COLO829 (cell line): ENCODE data around the gene PDGFA.

Experiments used
- DNase-seq: peaks from one replicate; pipeline ENCODE4 v3.0.0; 2012; ENCODE audit warnings: low spot score

Gene PDGFA

DNA sequence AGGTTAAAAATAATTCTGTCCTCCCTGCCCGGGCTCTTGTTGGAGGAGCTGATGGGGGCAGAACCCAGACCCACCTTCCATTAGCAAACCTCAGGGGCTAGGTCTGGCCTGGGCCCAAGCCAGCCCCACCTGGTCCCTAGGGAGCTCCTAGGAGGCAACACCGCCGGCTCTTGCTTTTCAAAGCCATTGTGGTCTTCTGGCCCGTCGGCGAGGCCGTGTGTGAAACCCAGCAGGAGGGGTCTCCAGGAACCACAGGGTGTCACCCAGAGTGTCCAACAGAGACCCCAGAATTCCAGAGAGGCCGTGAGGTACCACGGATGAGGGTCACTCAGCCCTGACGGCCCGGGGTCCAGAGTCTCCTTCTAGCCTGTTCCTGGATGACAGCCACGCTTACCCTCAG is 16.6 kb upstream of the PDGFA start:
- no peak for DNase-seq

DNA sequence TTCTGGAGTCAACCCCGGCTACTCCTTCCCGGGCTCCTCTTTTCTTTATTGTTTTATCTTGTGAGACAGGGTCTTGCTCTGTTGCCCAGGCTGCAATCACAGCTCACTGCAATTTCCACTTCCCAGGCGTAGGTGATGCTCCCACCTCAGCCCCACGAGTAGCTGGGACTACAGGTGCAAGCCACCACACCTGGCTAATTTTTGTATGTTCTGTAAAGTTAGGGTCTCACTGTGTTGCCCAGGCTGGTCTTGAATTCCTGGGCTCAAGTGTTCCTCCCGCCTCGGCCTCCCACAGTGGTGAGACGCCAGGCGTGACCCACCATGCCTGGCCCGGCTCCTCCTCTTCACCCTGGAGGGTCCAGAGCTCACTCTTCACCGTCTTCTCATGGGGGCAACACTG is 15.3 kb upstream of the PDGFA start:
- no peak for DNase-seq

DNA sequence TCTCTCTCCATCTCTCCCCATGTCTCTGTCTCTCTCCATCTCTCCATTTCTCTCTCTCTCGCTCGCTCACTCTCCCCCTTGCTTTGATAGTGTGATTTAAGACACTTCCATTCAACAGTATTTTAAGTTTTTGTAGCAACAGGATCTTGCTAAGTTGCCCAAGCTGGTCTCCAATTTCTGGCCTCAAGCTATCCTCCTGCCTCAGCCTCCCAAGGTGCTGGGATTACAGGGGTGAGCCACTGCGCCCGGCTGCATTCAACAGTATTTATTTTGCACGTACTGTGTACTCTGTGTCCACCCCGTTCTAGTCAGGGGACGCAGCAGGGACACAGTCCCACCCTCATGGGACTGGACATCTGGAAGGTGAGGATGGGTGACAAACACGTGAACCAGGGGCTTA is 14.4 kb upstream of the PDGFA start:
- DNase-seq: no peak

DNA sequence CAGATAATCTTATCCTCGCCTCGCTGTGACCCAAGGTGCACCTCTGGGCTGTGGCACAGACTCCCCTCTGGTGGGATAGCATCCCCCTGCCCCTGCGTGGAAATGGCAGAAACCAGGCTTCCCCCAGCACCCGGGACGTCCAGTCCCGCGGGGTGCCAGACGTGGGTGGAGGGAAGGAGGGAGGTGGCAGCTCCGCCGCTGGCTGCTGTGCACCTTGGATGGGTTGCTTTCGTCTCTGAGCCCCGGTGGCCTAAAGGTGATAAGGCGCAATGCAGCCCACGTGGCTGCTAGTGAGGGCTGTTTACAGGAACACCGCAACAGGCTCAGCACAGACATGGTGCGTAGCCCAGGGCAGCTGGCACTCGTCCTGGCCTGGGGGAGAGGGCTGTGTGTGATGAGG is 13.6 kb upstream of the PDGFA start:
- no peak for DNase-seq

DNA sequence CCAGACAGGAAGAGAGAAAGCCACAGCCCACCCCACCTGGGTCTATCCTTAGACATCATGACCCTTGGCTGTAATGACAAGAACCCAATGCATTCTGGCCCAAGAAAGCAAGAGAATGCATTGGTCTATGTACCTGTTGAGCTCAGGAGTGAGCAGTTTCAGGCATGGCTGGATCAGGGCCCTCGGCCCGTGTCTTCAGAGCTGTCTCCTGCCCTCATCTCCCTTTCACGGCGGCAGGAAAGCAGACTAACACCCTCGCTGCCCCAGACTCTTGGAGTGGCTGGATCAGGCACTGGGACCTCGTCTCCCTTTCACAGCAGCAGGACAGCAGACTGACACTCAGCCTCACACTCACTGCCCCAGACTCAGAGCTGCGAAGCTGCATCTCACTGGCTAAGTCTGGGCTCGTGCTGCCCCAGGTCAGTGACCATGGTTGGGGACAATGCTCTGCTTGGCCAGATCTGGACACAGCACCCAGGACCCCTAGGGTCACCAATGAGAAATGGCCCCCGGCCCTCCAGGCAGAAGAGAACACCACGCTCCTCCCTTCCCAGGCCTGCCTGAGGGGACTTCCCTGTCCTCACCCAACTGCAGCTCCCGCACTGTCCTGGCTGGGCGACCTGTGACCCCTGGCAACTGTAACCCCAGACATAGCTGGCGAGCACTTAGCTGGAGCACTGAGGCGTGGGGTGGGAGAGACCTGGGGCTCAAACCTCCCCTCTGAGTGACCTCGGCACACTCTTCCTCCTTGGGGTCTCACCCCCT is 12.9 kb upstream of the PDGFA start:
- no peak for DNase-seq

DNA sequence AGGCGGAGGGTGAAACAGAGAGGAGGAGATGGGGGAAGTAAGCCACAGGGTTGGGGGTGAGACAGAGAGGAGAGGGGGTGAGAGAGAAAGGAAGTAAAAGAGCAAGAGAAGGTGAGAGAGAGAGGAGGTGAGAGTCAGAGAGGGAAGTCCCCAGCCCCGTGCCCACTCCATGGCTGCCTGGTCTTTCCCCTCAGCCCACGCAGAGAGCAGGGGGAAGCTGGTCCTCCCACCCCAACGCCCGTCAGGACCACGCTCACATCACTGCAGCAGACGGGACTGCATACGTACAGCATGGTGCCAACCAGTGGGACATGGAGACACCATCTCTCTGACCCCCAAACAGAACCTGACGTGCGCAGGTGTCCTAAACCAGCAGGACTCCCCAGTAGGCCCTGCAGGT is 12.1 kb upstream of the PDGFA start:
- DNase-seq: no peak

DNA sequence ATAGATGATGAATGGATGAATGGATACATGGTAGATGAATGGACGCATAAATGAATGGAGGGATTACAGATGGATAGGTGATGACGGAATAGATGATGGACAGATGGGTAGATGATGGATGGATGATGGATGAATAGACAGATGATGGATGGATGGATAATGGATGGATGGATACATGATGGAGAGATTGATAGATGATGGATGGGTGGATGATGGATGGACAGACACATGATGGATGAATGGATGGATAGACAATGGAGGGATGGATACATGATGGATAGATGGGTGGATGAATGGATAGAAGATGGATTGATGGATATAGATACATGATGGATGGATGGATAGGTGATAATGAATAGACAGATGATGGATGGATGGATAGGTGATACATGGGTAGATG is 8.8 kb upstream of the PDGFA start:
- no peak for DNase-seq

DNA sequence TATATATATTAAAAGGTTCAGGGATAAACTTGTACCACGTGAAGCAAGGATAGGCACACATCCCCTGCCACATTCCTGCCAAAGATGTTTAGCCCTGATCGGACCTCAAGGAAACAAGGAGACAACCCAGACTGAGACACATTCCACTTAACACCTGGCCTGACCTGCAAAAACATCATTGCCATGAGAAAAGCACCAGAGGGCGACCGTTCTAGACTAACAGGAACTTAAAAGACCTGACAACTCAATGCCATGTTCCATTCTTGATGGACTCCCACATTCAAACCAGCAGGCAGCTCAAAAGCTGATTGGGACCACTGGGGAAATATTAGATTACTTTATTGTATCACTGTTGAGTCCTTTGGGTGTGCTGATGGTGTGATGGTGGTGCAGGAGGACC is 8.1 kb upstream of the PDGFA start:
- DNase-seq: no peak

DNA sequence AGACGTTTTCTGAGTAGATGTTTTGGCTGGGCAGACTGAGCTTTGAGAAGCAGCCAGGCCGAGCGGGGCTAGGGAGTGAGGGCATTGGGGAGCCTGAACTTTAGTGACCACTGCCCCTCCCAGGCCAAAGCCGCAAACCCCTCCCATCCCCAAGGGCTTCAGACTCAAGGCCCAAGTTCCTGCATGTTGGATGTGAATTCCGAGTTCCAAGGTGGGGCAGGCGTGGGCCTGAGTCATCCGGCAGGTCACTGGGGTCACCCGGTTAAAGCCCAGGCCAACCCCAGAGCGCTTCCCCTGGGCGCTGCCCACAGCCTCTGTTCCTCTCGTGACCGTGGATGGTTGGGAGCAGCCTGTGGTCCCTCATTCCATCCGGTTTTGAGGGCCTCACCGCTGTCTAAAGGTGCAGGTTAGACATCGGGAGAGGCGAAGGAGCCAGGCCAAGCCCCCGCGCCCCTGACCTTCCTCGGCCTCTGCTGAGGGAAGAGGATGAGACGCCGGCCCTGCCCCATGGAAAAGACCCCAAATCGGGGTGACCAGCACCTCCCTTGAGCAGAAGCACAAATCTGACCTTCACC is 6.9 kb upstream of the PDGFA start:
- DNase-seq: no peak

DNA sequence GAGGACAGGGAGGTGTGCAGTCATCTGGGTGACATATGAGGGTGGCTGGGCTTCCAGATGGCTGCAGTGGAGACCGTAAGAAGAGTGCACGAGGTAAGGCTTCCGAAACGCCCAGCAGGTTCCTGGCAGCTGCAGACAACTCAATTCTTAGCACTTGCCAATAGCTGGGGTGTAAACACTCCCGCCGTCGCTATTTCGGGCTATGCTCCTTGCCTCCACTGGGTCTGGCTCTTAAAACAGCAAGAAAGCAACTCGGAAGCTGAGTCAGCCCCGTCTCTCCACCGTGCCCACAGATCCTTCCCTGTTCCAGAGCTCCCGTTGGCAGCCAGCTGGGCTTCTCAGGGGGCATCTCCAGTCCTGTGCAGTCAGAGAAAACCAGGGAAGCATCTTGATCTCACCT is 6.1 kb upstream of the PDGFA start:
- no peak for DNase-seq

DNA sequence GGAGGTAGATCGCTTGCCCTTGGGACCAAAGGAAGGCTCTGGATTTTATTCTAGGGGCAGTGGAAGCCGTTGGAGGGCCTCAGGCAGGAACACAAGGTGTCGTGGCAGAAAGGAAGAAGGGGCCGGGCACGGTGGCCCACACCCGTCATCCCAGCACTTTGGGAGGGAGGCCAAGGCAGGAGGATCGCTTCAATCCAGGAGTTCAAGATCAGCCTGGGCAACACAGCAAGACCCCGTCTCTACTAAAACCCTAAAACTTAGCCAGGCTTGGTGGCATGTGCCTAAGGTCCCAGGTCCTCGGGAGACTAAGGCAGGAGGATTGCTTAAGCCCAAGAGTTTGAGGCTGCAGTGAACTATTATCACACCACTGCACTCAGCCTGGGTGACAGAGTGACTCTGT is 5.2 kb upstream of the PDGFA start:
- DNase-seq: no peak

DNA sequence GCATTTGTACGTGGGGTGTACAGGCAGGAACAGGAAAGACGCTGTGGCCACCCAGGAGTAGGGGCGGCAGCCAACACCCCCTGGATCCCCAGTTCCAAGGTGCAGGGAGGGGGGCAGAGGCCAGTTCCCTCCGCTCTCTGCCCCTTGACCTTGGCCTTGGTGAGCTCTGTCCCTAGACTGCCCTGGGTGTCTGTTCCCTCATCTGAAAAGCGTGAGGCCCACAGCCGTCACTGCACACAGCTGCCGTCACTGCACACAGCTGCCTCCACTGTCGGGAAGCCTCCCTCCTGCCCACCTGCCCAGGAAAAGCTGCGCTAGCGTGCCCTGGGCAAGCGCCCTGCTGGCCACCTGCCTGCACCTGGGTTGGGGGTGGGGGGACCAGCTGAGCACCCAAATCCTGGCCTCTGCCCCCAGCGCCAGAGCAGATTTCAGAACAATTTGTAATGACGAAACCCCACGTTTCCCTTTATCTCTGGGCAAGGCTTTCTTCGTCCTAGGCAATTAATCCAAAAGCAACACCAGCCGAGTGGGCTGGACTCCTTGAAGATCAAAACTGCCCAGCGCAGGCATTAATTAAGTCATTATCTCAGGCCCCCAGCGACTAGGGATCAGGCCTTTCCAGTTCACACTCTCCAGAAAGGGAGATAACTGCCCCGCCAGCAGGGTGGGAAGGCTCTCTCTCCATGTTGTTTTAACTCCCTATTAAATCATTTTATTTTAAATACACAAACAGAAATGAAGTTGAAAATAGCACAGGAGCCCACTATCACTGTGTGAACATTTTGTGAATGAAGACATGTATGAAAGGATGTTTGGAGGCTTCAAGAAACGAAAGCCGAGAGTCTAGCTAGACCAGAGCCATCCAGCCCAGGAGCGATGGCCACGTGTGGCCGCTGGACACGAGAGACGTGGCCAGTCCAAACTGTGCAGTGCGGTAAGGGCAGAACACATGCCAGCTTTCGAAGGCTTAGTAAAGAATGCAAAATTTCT is 4.0 kb upstream of the PDGFA start:
- no peak for DNase-seq

DNA sequence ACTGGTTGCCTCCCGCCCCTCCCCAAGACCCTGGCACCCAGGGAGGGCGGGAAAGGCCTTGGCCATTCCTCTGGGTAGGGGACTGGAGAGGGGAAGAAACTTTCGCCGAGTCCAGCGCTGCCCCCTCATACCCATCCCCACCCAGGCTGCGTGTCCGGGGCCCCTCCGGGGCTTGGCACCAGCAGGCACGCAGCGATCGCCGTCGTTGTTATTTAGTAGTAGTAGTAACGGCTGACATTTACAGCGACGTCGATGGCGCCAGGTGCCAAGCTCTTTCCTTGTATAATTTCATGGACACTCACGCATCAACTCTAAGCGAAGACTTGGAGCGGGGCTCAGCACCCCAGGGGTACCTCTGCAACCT is 3.3 kb upstream of the PDGFA start:
- DNase-seq: no peak

DNA sequence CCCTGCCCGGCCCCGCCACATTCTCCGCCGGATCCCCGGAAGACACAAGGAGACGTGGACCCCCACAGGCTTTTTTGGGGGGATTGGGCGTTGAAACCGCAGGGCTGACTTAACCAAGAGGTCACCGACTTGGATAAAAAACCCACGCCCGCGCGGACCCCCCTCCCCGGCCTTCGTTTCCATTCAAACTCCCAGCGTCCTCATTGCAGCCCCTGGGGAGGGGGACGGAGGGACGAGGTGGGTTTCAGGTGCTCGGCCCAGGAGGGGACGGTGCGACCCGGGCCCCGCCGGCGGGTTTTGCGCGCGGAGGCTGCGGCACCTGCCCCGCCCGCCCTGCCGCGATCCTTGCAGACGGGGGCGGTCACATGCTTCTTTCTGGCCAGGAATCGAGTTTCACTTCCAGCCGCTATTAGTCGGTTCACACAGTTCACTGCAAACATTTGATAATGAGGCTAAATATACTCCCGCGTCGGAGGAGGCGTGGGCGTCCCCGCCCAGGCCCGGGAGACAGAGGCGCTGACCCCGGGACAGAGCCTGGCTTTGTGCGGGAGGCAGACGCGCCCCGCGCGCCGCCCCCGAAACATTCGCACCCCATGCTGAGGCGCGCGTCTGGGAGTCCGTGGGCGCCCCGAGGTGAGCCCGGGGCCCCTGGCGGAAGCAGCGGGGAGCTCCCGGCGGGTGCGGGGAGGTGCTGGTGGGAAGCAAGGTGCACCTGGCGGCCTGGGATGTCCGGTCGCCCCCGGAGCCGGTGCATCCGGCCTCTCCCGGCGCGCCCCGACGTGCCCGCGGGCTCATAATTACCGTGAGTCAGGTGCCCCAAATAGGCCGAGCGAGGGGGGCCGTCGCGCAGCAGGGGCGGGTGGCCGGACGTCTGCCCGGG is 2.7 kb upstream of the PDGFA start:
- DNase-seq: no peak

DNA sequence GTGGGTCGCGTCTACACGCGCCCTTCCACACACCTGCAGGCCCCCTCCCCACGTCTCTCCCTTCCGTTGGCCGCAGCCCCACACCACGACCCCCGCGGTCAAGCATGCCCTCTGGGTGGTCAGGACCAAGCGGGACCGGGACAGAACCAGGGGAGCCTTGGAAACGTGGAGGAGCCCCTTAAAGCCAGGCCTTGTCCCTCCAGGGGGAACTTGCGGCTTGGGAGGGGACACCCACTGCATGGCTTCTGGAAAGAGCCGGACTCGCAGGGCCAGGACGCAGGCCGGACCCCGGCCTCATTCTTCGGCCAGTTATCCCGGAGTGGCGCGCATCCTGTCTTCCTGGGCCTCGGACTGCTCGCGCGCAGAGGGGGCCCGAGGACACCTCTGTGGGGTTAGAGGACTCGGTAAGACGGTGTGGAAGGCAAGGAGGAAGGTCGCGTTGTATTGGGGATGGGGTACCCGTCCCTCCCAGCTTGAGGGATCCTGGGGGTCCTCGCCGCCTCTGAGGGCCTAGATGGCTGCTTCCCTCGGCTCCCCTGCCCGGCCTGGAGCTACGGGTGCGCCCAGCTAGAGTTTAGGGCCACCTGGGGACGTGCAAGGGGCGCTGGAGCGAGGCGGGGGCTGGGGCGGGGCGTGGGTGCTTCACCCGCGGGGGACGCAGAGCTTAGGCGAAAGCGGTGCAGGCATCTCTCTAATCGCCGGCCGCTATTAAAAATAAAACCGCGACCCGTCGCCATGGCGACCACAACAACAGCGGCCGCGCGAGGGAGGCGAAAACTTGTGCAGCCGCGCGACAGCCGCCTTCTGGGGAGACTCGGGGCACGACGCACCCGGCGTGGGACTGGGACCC is 1.8 kb upstream of the PDGFA start:
- no peak for DNase-seq

DNA sequence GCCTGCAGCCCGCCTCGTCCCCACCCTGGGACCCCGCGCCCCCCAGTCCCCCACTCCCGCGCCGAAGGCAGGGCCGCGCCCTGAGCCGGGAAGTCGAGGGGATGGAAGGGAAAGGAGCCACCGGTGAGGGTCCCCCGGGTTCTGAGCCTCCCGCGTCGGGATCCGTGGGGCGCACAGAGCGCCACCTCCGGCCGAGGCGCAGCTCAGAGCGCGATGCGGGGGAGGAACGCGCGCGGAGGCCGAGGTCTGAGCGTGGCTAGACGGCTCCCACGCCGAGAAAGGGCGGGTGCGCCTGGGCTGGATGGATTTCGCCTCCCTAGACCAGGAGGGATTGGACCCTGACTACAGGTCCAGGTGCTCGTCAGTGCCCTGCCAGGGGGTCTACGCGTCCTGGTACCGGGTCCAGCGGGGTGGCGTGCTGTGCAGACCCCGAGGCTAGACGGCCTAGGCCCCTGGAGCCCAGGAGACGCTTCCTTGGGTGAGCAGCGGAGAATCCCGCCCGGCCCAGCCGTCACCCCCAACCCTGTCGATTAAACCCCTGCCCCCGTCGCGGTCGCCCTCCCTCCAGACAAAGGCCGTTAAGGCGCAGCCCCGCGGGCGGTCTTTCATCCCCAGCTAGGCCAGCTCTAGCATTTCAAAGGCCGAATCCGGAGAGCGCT is 986 bp upstream of the PDGFA start:
- no peak for DNase-seq

DNA sequence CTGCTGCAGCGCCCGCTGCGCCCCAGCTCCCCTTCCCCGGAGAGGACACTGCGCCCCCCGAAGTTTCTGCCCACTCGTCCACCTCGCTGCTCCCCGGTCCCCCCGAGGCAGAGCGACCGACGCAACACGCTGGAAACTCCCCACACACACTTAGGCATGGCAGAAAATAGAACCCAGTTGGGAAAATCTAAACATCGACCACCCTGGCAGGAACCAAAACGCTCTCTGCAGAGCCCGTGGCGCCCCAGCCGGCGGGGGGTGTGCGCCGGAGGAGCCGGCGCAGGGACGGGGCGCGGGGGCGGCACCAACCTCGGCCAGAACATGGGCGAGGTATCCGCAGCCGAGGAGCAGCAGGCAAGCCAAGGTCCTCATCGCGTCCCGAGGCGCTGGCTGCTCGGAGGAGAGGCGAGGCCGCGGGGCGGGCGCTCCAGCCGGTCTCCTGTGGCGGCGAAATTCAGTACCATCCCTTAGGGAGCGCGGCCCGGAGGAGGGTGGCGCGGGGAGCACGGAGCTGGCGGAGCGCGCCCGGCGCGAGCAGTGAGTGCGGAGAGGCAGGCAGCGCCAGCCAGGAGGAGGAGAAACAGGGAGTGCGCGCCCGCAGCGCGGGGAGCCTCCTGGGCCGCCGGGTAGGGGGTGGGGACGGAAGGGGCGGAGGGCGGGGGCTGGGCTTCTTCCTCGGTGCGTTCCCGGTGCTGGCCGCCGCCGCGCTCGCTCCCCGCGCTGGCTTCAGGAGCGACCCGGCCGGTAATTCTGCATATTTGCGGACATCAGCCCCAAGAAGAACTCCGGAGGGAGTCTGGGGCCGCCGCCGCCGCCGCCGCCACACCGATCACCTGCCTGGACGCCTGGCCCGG is 789 bp downstream of the PDGFA start:
- DNase-seq: no peak

DNA sequence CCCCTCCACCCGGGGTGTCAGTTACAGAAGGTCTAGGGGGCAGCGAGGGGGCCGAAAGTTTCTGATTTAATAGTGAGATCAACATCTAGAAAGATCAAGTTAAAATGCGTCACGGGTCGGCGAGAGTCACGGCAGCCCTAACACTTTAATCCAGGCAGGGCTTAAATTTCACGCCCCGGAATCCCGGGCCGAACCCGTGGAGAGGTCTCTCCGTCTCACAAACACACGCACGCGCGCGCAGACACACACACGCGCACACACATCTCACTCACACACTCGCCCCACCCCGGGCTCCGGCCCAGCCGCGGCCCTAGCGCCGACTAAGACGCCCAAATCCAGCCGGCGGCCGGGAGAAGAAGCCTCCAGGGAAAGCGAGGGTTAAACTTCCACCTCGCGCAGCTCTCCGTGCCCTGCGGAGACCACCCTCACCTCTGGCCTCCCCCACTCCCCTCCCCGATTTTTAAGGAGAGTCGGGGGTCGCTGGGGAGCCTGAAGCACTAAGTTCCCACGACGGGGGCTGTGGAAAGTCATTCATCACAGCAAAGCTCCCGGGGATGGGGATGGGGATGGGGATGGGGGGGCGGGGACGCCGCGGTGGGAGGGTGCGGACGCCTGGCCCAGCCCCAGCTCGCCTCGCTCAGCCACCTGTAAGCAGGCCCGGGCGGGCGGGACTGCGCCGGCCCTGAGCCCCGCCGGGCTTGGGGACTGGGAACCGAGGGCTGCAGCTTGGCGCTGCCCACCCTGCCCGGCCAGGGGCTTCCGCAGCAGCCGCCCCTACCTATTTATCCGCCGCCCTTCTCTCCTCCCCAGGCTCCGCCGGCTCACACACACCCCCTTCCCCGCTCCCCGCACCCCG is 1.6 kb downstream of the PDGFA start:
- no peak for DNase-seq
